HCT116 (cell line): ENCODE measurements around the gene NCAN. TPM values are rescaled to one million over a fixed set of nuclear protein-coding genes. Genes with fewer than 3 reads are reported as not detected.
"Not testable (repeated sequence)": the region's sequence is repeated elsewhere in the genome, so short reads cannot be mapped to it uniquely, and the experiment has no call there.

Experiments used
- ATAC-seq: fragments of 200-7000 bp; cut with Tn5 transposase; 2 replicates; pipeline ENCODE4 v1.9.1; 2020; ENCODE audit warnings: mild to moderate bottlenecking, moderate library complexity
- BruUV-seq: library from RNA; stranded (reverse); fragments of 400-500 nt; replicated peaks from 2 replicates; lab custom pipeline; 2021; lab: Mats Ljungman, UMichigan
- CTCF ChIA-PET: fragments of 300-600 bp; sonication (Branson Sonifier 250); formaldehyde crosslinking; loops from one replicate; lab custom pipeline; 2021; ENCODE audit warnings: antibody characterized with exemption; lab: Charles Lee
- POLR2A ChIA-PET: fragments of 300-600, 350-600 bp; sonication (Branson Sonifier 250); formaldehyde crosslinking; loops from one replicate; lab custom pipeline; 2021; ENCODE audit warnings: antibody characterized with exemption; lab: Charles Lee
- RAD21 ChIA-PET, 2 experiments: fragments of 300-600 bp; sonication (Branson Sonifier 250); formaldehyde crosslinking; loops; one replicate each; lab custom pipeline; 2023; ENCODE audit warnings: low total read pairs in 2 of 2; ENCODE audit not compliant: uncharacterized antibody in 2 of 2, unreplicated experiment in 2 of 2, low non-redundant PET in 1 of 2; lab: Charles Lee
- DNase-seq: peaks from one replicate; pipeline ENCODE4 v3.0.0-alpha.2; 2010; ENCODE audit warnings: low read depth, low spot score
- H2AFZ ChIP-seq: fragments of 200-600 bp; shearing (Covaris generic), sonication (generic); 2 replicates; pipeline ENCODE4 v1.6.1; 2017; ENCODE audit warnings: low read depth, mixed run types, mixed read lengths, antibody characterized with exemption, low read length; ENCODE audit not compliant: poor library complexity, severe bottlenecking
- H3K27ac ChIP-seq: 2 replicates; pipeline ENCODE4 v1.5.1; 2012; ENCODE audit warnings: low read depth, low read length
- H3K27me3 ChIP-seq: fragments of 200-600 bp; sonication (generic); 2 replicates; pipeline ENCODE4 v1.6.1; 2016; ENCODE audit warnings: mixed run types, low read length, mixed read lengths; ENCODE audit not compliant: insufficient read depth
- H3K36me3 ChIP-seq, 2 experiments: fragments of 200-500 bp in 1 of 2; fragments of 200-600 bp in 1 of 2; sonication (Bioruptor generic) in 1 of 2; sonication (generic) in 1 of 2; 2 replicates each; pipeline versions ENCODE4 v1.5.1 to v1.6.1; 2014 to 2016; ENCODE audit warnings: low read length in 2 of 2, inconsistent platforms in 1 of 2, mixed read lengths in 1 of 2, mixed run types in 1 of 2; ENCODE audit not compliant: insufficient read depth in 2 of 2, control insufficient read depth in 1 of 2
- H3K4me1 ChIP-seq, 2 experiments: fragments of 200-600 bp in 1 of 2; sonication (generic) in 1 of 2; 2 replicates each; pipeline versions ENCODE4 v1.5.1 to v1.6.1; 2012 to 2017; ENCODE audit warnings: low read length in 2 of 2, inconsistent platforms in 1 of 2, mild to moderate bottlenecking in 1 of 2, mixed read lengths in 1 of 2, mixed run types in 1 of 2, moderate library complexity in 1 of 2; ENCODE audit not compliant: insufficient read depth in 2 of 2, control insufficient read depth in 1 of 2
- H3K4me2 ChIP-seq: fragments of 200-600 bp; sonication (generic); 2 replicates; pipeline ENCODE4 v1.6.1; 2017; ENCODE audit warnings: mixed run types, low read length, mixed read lengths
- H3K4me3 ChIP-seq, 2 experiments: fragments of 200-600 bp in 1 of 2; sonication (generic) in 1 of 2; replicated peaks in 1 of 2; 2 replicates each; pipeline ENCODE4 v1.5.1; 2011 to 2016; ENCODE audit warnings: low read length in 2 of 2, control low read depth in 1 of 2, low read depth in 1 of 2, mild to moderate bottlenecking in 1 of 2, mixed read lengths in 1 of 2, mixed run types in 1 of 2
- H3K79me2 ChIP-seq: fragments of 200-600 bp; sonication (generic); 2 replicates; pipeline ENCODE4 v1.6.1; 2017; ENCODE audit warnings: mild to moderate bottlenecking, mixed run types, low read length, moderate library complexity, mixed read lengths; ENCODE audit not compliant: insufficient read depth
- H3K9ac ChIP-seq: fragments of 200-600 bp; sonication (generic); 2 replicates; pipeline ENCODE4 v1.6.1; 2016; ENCODE audit warnings: low read length, mixed read lengths
- H3K9me2 ChIP-seq: fragments of 200-600 bp; sonication (generic), shearing (Covaris generic); 2 replicates; pipeline ENCODE4 v1.6.1; 2017; ENCODE audit warnings: mixed run types, mild to moderate bottlenecking, moderate library complexity; ENCODE audit not compliant: insufficient read depth
- H3K9me3 ChIP-seq, 2 experiments: fragments of 200-500 bp in 1 of 2; fragments of 200-600 bp in 1 of 2; sonication (Bioruptor generic) in 1 of 2; sonication (generic) in 1 of 2; 2 replicates each; pipeline ENCODE4 v1.6.1; 2014 to 2017; ENCODE audit warnings: low read length in 2 of 2, mixed read lengths in 2 of 2, inconsistent platforms in 1 of 2, low read depth in 1 of 2, mild to moderate bottlenecking in 1 of 2, mixed run types in 1 of 2, moderate library complexity in 1 of 2; ENCODE audit not compliant: control insufficient read depth in 1 of 2, insufficient read depth in 1 of 2
- H4K20me1 ChIP-seq: fragments of 200-600 bp; sonication (generic), shearing (Covaris generic); 2 replicates; pipeline ENCODE4 v1.6.1; 2017; ENCODE audit warnings: mixed run types, mild to moderate bottlenecking, moderate library complexity; ENCODE audit not compliant: insufficient read depth
- CBX3 ChIP-seq: IDR thresholded peaks from 2 replicates; pipeline ENCODE4 v1.6.1; 2012; ENCODE audit warnings: low read depth
- CEBPB ChIP-seq: IDR thresholded peaks from 2 replicates; pipeline ENCODE4 v1.6.1; 2012; ENCODE audit warnings: low read depth
- ELF1 ChIP-seq: IDR thresholded peaks from 2 replicates; pipeline ENCODE4 v1.6.1; 2012; ENCODE audit warnings: low read depth, borderline replicate concordance
- EZH2 ChIP-seq: fragments of 200-600 bp; sonication (generic); IDR thresholded peaks from 2 replicates; pipeline ENCODE4 v1.6.1; 2017; ENCODE audit warnings: antibody characterized with exemption, mixed run types
- FOSL1 ChIP-seq: IDR thresholded peaks from 2 replicates; pipeline ENCODE4 v1.6.1; 2012; ENCODE audit warnings: low read depth
- TCF7L2 ChIP-seq: IDR thresholded peaks from 2 replicates; pipeline ENCODE4 v1.7.0; 2011; ENCODE audit warnings: borderline replicate concordance, inconsistent platforms; ENCODE audit not compliant: insufficient read depth, insufficient read length; ENCODE audit errors: extremely low read depth
- intact Hi-C: fragments of 100-400 bp; cut with micrococcal nuclease; formaldehyde crosslinking; loops from 2 replicates; pipeline ENCODE4 v1.10.0; 2022
- total RNA-seq: library from RNA; stranded (reverse); gene quantifications from one replicate; pipeline ENCODE4 v1.2.1, GENCODE V29; 2021; ENCODE audit not compliant: unreplicated experiment

The NCAN gene
- total RNA-seq, 1 experiment from 2014 or later, result 0.07 TPM

GRCh38 chr19:19171821-19172532 is 39.8 kb upstream of the NCAN start:
- no peak overlapping the region; the same call in 1 of the 2 replicates for H3K27ac ChIP-seq
- no peak overlapping the region for H3K4me3 ChIP-seq
- POLR2A ChIA-PET, result no interaction called here
- ATAC-seq (no peak), DNase-seq (no peak)
- H3K27me3 ChIP-seq, result no peaks in the 10 kb centered on the region
- BruUV-seq, result no TSS peak
- H3K9ac ChIP-seq, result no peak overlapping the region
- no peak overlapping the region for H3K4me2 ChIP-seq
- intact Hi-C loops, result no loop called here
- H3K9me3 ChIP-seq, result no peaks in the 10 kb centered on the region
- no peak for TF ChIP-seq TCF7L2
- TF ChIP-seq ELF1, result no peak
- no peak for TF ChIP-seq EZH2
- TF ChIP-seq CEBPB, result peak; percentile 67
- TF ChIP-seq FOSL1, result no peak
- no peak for TF ChIP-seq CBX3
- RAD21 ChIA-PET, result no interaction called here
- CTCF ChIA-PET, result no interaction called here
- H3K36me3 ChIP-seq, result no peaks in the 10 kb centered on the region
- H3K9me2 ChIP-seq, result no peaks in the 10 kb centered on the region
- H2AFZ ChIP-seq, result no peak overlapping the region
- H4K20me1 ChIP-seq, result no peaks in the 10 kb centered on the region
- H3K79me2 ChIP-seq, result no peaks in the 10 kb centered on the region
- peaks cover 9 to 10% of the 10 kb centered on the region in 2 experiments; a peak in 3 of 4 replicates for H3K4me1 ChIP-seq

GRCh38 chr19:19173243-19173642 is 38.5 kb upstream of the NCAN start:
- POLR2A ChIA-PET, ATAC-seq, DNase-seq, H3K4me3 ChIP-seq, H3K27me3 ChIP-seq, H2AFZ ChIP-seq, RAD21 ChIA-PET, intact Hi-C loops, H3K4me2 ChIP-seq, H4K20me1 ChIP-seq, H3K9me3 ChIP-seq, H3K9ac ChIP-seq, BruUV-seq, H3K36me3 ChIP-seq, H3K4me1 ChIP-seq, H3K79me2 ChIP-seq, H3K27ac ChIP-seq, H3K9me2 ChIP-seq: not testable (repeated sequence)
- CTCF ChIA-PET, result interaction anchor here (1.0 kb wide), 1 partner anchor 169 kb away, joined by 3 read pairs; no protein-coding TSS in a partner anchor
